A549 (cell line): ENCODE data around the gene TCEA3. TPM values are rescaled to one million over a fixed set of nuclear protein-coding genes. Genes with fewer than 3 reads are reported as not detected.

Source experiments
- ATAC-seq, 2 experiments: fragments of 200-7000 bp in 1 of 2; fragments of >200 bp in 1 of 2; cut with Nextera tagmentation in 1 of 2; cut with Tn5 transposase in 1 of 2; 3 replicates each; pipeline versions ENCODE4 v1.8.0 to v1.9.1; 2018 to 2020; ENCODE audit warnings: mild to moderate bottlenecking in 1 of 2, moderate library complexity in 1 of 2
- CTCF ChIA-PET: fragments of 300-600 bp; sonication (Branson Sonifier 250); formaldehyde crosslinking; extraction: SDS; loops from one replicate; lab custom pipeline; 2021; ENCODE audit warnings: antibody characterized with exemption, inconsistent platforms; lab: Yijun Ruan, JAX
- POLR2A ChIA-PET: fragments of 350-600 bp; formaldehyde crosslinking; extraction: SDS; loops from one replicate; lab custom pipeline; 2021; ENCODE audit warnings: antibody characterized with exemption, inconsistent platforms; lab: Yijun Ruan, JAX
- DNase-seq, 2 experiments: peaks; one replicate each; pipeline versions ENCODE4 v3.0.0 to v3.0.0-alpha.2; 2011 to 2016; ENCODE audit warnings: low read depth in 1 of 2, low spot score in 1 of 2
- FAIRE-seq: peaks from 2 replicates; lab custom pipeline; 2011; peaks lifted over from hg19 to GRCh38; lab: Jason Lieb, UNC
- H3K27ac ChIP-seq, 2 experiments: fragments of >200 bp; sonication (Bioruptor Twin); formaldehyde crosslinking; 3 replicates each; pipeline ENCODE4 v1.5.1; 2016 to 2017
- H3K4me1 ChIP-seq: fragments of >200 bp; sonication (Bioruptor Twin); formaldehyde crosslinking; 3 replicates; pipeline ENCODE4 v1.6.1; 2016
- H3K4me2 ChIP-seq: fragments of >200 bp; sonication (Bioruptor Twin); formaldehyde crosslinking; 3 replicates; pipeline ENCODE4 v1.6.1; 2016
- H3K4me3 ChIP-seq: fragments of >200 bp; sonication (Bioruptor Twin); formaldehyde crosslinking; 3 replicates; pipeline ENCODE4 v1.5.1; 2016
- H3K9me3 ChIP-seq: fragments of >200 bp; sonication (Bioruptor Twin); formaldehyde crosslinking; 3 replicates; pipeline ENCODE4 v1.6.1; 2016
- BHLHE40 ChIP-seq: IDR thresholded peaks from 2 replicates; pipeline ENCODE4 v1.6.1; 2012; ENCODE audit warnings: low read depth, low read length, inconsistent platforms
- CBX2 ChIP-seq: fragments of 200-600 bp; sonication (generic); IDR thresholded peaks from 2 replicates; pipeline ENCODE4 v1.6.1; 2016; ENCODE audit warnings: low read depth, mild to moderate bottlenecking, borderline replicate concordance
- CHD4 ChIP-seq: fragments of 200-600 bp; sonication (generic); IDR thresholded peaks from 2 replicates; pipeline ENCODE4 v1.6.1; 2016; ENCODE audit warnings: antibody characterized with exemption, mild to moderate bottlenecking, borderline replicate concordance
- EHF ChIP-seq: fragments of 250-450 bp; sonication (Bioruptor Pico); IDR thresholded peaks from 2 replicates; pipeline ENCODE4 v1.5.0; 2020; ENCODE audit warnings: mild to moderate bottlenecking
- EHMT2 ChIP-seq: fragments of 200-600 bp; sonication (generic); IDR thresholded peaks from 2 replicates; pipeline ENCODE4 v1.6.1; 2016; ENCODE audit warnings: antibody characterized with exemption, low read depth, mild to moderate bottlenecking, moderate library complexity
- EP300 ChIP-seq, 2 experiments: fragments of >200 bp; sonication (Bioruptor Twin); formaldehyde crosslinking; IDR thresholded peaks; 2 replicates in 1 of 2; 3 replicates in 1 of 2; pipeline ENCODE4 v1.6.1; 2016 to 2017
- ESRRA ChIP-seq: fragments of 150-350 bp; IDR thresholded peaks from 2 replicates; pipeline ENCODE4 v1.6.1; 2014; ENCODE audit warnings: mild to moderate bottlenecking, low read length, borderline replicate concordance
- HDAC2 ChIP-seq: fragments of 200-600 bp; sonication (generic); IDR thresholded peaks from 2 replicates; pipeline ENCODE4 v1.6.1; 2016
- HEYL ChIP-seq: fragments of 250-450 bp; sonication (Bioruptor Pico); IDR thresholded peaks from 2 replicates; pipeline ENCODE4 v1.8.0; 2021; ENCODE audit warnings: mild to moderate bottlenecking, moderate library complexity
- HOXA7 ChIP-seq: fragments of 250-450 bp; sonication (Bioruptor Pico); IDR thresholded peaks from 2 replicates; pipeline ENCODE4 v1.5.0; 2020; ENCODE audit warnings: mild to moderate bottlenecking, moderate library complexity
- HOXB13 ChIP-seq: fragments of 250-450 bp; sonication (Bioruptor Pico); IDR thresholded peaks from 2 replicates; pipeline ENCODE4 v1.5.0; 2020; ENCODE audit warnings: low read depth, mild to moderate bottlenecking, moderate library complexity
- JUNB ChIP-seq: fragments of >200 bp; sonication (Bioruptor Twin); formaldehyde crosslinking; IDR thresholded peaks from 2 replicates; pipeline ENCODE4 v1.6.1; 2016
- KDM1A ChIP-seq: fragments of 200-600 bp; sonication (generic); IDR thresholded peaks from 2 replicates; pipeline ENCODE4 v1.6.1; 2016; ENCODE audit warnings: low read depth, mild to moderate bottlenecking
- KDM5A ChIP-seq: fragments of 200-600 bp; sonication (generic); IDR thresholded peaks from 2 replicates; pipeline ENCODE4 v1.6.1; 2016; ENCODE audit warnings: antibody characterized with exemption, mild to moderate bottlenecking
- MYC ChIP-seq: IDR thresholded peaks from 2 replicates; pipeline ENCODE4 v1.6.1; 2012; ENCODE audit warnings: mild to moderate bottlenecking, inconsistent platforms, low read length, improper control_type of control experiment, borderline replicate concordance
- RCOR1 ChIP-seq: fragments of 150-350 bp; IDR thresholded peaks from 2 replicates; pipeline ENCODE4 v1.6.1; 2014; ENCODE audit warnings: antibody characterized with exemption, low read length, low read depth
- TP53 ChIP-seq: fragments of 250-450 bp; sonication (Bioruptor Pico); IDR thresholded peaks from 2 replicates; pipeline ENCODE4 v1.5.0; 2021; ENCODE audit warnings: mild to moderate bottlenecking, moderate library complexity
- ZFP36 ChIP-seq: fragments of 450-650 bp; IDR thresholded peaks from 2 replicates; pipeline ENCODE4 v1.6.1; 2014; ENCODE audit warnings: borderline replicate concordance; ENCODE audit not compliant: partially characterized antibody
- ZNF302 ChIP-seq: fragments of 250-450 bp; sonication (Bioruptor Pico); IDR thresholded peaks from 2 replicates; pipeline ENCODE4 v1.9.0; 2021; ENCODE audit warnings: inconsistent platforms, mild to moderate bottlenecking, moderate library complexity
- WGBS: methylation state at CpG from one replicate; pipeline ENCODE4 v1.1.6; 2017; ENCODE audit errors: missing lambda C conversion rate; 5-methylcytosine and 5-hydroxymethylcytosine counted together
- polyA plus RNA-seq, 4 experiments: library from polyadenylated mRNA; depleted of rRNA in 3 of 4; stranded (reverse); fragments of >200 nt; fragmentation: RNase III in 1 of 4; extraction: RNeasy Plus Mini Kit Qiagen cat#74134 plus additional on column Dnase treatment in 1 of 4; gene quantifications; 2 replicates in 3 of 4; 3 replicates in 1 of 4; pipeline ENCODE4 v1.2.3, GENCODE V29; 2011 to 2017
- TF ChIP-seq, protein P1 (sequence below): fragments of 150-350 bp; IDR thresholded peaks from 2 replicates; pipeline ENCODE4 v1.6.1; 2014; ENCODE audit warnings: low read depth, mild to moderate bottlenecking, low read length
- TF ChIP-seq, protein P2 (sequence below): fragments of >200 bp; sonication (Bioruptor Twin); formaldehyde crosslinking; IDR thresholded peaks from 2 replicates; pipeline ENCODE4 v1.6.1; 2016
- TF ChIP-seq, protein P3 (sequence below): IDR thresholded peaks from 2 replicates; pipeline ENCODE4 v1.6.1; 2012
- TF ChIP-seq, protein P4 (sequence below): IDR thresholded peaks from 2 replicates; pipeline ENCODE4 v1.6.1; 2012
- TF ChIP-seq, protein P5 (sequence below): fragments of 450-650 bp; IDR thresholded peaks from 2 replicates; pipeline ENCODE4 v1.6.1; 2014; ENCODE audit warnings: antibody characterized with exemption
- TF ChIP-seq, protein P6 (sequence below): IDR thresholded peaks from 2 replicates; pipeline ENCODE4 v1.6.1; 2012; ENCODE audit warnings: low read depth, borderline replicate concordance
- TF ChIP-seq, protein P7 (sequence below): fragments of 200-600 bp; sonication (generic); IDR thresholded peaks from 2 replicates; pipeline ENCODE4 v1.6.1; 2016; ENCODE audit warnings: antibody characterized with exemption, mild to moderate bottlenecking, moderate library complexity

Gene TCEA3
- polyA plus RNA-seq, 2 of the 4 experiments (the other 2 are of a cell fraction), result 0.58 TPM

DNA sequence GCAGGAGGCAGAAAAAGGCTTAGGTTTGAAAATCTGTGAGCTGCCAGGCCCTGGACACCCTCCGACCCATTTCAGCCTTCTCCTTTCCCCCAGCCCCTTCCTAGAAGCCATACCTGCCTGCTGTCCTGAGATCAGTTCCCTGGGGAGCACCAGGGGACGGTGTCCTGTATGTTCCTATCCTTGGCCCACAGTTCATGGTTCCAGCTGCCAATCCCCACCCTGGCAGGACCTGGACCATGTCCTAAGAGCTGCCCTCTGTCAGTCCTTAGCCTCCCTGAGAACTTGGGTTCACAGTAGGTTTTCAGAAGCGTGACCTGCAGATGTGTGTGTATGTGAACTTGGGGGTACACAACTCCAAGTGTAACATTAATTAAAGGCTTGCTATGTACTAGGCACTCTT is 3.8 kb downstream of the TCEA3 start:
- no peak for FAIRE-seq
- TF ChIP-seq KDM1A (no peak), BHLHE40 (no peak), HEYL (CRISPR knock-in tag) (no peak), HDAC2 (no peak), HOXA7 (CRISPR knock-in tag) (no peak), TP53 (no peak), ESRRA (no peak), JUNB (no peak), ZFP36 (no peak), MYC (no peak), CHD4 (no peak), CBX2 (no peak)
- TF ChIP-seq, protein P1, sequence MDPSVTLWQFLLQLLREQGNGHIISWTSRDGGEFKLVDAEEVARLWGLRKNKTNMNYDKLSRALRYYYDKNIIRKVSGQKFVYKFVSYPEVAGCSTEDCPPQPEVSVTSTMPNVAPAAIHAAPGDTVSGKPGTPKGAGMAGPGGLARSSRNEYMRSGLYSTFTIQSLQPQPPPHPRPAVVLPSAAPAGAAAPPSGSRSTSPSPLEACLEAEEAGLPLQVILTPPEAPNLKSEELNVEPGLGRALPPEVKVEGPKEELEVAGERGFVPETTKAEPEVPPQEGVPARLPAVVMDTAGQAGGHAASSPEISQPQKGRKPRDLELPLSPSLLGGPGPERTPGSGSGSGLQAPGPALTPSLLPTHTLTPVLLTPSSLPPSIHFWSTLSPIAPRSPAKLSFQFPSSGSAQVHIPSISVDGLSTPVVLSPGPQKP, result no peak
- TF ChIP-seq, protein P2, sequence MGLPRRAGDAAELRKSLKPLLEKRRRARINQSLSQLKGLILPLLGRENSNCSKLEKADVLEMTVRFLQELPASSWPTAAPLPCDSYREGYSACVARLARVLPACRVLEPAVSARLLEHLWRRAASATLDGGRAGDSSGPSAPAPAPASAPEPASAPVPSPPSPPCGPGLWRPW, result no peak
- TF ChIP-seq, protein P3, sequence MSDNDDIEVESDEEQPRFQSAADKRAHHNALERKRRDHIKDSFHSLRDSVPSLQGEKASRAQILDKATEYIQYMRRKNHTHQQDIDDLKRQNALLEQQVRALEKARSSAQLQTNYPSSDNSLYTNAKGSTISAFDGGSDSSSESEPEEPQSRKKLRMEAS, result no peak
- TF ChIP-seq, protein P4, sequence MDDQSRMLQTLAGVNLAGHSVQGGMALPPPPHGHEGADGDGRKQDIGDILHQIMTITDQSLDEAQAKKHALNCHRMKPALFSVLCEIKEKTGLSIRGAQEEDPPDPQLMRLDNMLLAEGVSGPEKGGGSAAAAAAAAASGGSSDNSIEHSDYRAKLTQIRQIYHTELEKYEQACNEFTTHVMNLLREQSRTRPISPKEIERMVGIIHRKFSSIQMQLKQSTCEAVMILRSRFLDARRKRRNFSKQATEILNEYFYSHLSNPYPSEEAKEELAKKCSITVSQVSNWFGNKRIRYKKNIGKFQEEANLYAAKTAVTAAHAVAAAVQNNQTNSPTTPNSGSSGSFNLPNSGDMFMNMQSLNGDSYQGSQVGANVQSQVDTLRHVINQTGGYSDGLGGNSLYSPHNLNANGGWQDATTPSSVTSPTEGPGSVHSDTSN, result no peak

DNA sequence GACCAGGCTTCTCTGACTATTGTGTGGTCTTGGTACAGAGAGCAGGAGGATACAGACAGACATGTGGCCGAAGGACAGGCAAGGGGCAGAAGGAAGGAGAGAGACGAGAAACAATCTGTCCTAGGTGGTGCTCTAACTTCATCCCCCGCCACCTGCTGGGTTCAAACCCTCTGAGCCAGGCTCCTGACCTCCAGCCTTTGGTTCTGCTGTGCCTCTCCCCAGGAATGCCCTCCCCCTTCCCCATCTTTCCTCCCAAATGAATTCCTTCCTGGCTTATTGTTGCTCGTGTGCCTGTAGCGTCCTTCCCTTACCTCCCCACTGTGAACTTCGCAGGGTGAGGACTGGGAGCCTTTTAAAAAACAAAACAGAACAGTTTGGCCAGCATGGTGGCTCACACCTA is 5.4 kb downstream of the TCEA3 start:
- H3K9me3 ChIP-seq, result no peaks in the 10 kb centered on the region
- CTCF ChIA-PET, result interaction anchor here (4.4 kb wide), 1 partner anchor 15 kb away, joined by 21 read pairs; no protein-coding TSS in a partner anchor
- H3K4me3 ChIP-seq, result no peak overlapping the region
- 80% methylated on average over 6 of the region's 6 CpGs for WGBS
- TF ChIP-seq, protein P5, sequence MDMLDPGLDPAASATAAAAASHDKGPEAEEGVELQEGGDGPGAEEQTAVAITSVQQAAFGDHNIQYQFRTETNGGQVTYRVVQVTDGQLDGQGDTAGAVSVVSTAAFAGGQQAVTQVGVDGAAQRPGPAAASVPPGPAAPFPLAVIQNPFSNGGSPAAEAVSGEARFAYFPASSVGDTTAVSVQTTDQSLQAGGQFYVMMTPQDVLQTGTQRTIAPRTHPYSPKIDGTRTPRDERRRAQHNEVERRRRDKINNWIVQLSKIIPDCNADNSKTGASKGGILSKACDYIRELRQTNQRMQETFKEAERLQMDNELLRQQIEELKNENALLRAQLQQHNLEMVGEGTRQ, result no peak
- TF ChIP-seq MYC (no peak), JUNB (no peak), EHF (CRISPR knock-in tag) (no peak), HOXB13 (CRISPR knock-in tag) (no peak), HEYL (CRISPR knock-in tag) (no peak), KDM5A (no peak), EP300 (IDR thresholded peaks at IDR 0.05) (no peak), RCOR1 (no peak), EHMT2 (no peak), ESRRA (no peak), HOXA7 (CRISPR knock-in tag) (no peak), ZNF302 (CRISPR knock-in tag) (no peak), BHLHE40 (no peak)
- TF ChIP-seq, protein P6, sequence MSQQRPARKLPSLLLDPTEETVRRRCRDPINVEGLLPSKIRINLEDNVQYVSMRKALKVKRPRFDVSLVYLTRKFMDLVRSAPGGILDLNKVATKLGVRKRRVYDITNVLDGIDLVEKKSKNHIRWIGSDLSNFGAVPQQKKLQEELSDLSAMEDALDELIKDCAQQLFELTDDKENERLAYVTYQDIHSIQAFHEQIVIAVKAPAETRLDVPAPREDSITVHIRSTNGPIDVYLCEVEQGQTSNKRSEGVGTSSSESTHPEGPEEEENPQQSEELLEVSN, result no peak
- TF ChIP-seq, protein P7, sequence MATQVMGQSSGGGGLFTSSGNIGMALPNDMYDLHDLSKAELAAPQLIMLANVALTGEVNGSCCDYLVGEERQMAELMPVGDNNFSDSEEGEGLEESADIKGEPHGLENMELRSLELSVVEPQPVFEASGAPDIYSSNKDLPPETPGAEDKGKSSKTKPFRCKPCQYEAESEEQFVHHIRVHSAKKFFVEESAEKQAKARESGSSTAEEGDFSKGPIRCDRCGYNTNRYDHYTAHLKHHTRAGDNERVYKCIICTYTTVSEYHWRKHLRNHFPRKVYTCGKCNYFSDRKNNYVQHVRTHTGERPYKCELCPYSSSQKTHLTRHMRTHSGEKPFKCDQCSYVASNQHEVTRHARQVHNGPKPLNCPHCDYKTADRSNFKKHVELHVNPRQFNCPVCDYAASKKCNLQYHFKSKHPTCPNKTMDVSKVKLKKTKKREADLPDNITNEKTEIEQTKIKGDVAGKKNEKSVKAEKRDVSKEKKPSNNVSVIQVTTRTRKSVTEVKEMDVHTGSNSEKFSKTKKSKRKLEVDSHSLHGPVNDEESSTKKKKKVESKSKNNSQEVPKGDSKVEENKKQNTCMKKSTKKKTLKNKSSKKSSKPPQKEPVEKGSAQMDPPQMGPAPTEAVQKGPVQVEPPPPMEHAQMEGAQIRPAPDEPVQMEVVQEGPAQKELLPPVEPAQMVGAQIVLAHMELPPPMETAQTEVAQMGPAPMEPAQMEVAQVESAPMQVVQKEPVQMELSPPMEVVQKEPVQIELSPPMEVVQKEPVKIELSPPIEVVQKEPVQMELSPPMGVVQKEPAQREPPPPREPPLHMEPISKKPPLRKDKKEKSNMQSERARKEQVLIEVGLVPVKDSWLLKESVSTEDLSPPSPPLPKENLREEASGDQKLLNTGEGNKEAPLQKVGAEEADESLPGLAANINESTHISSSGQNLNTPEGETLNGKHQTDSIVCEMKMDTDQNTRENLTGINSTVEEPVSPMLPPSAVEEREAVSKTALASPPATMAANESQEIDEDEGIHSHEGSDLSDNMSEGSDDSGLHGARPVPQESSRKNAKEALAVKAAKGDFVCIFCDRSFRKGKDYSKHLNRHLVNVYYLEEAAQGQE, result no peak
- TF ChIP-seq, protein P3, result no peak
- no peak overlapping the region for H3K4me2 ChIP-seq
- DNase-seq (no peak), FAIRE-seq (no peak), ATAC-seq (no peak)
- no peaks in the 10 kb centered on the region for H3K4me1 ChIP-seq
- H3K27ac ChIP-seq, result no peak overlapping the region
- POLR2A ChIA-PET, result no interaction called here

More for the DNA sequence above, 3.8 kb downstream of the TCEA3 start:
- H3K4me3 ChIP-seq, result no peak overlapping the region
- ATAC-seq (no peak), DNase-seq (no peak)
- H3K4me2 ChIP-seq, result no peak overlapping the region
- POLR2A ChIA-PET, result no interaction called here
- H3K27ac ChIP-seq, result no peak overlapping the region
- CTCF ChIA-PET, result interaction anchor here (4.4 kb wide), 1 partner anchor 17 kb away, joined by 21 read pairs; no protein-coding TSS in a partner anchor
- 87% methylated on average over 3 of the region's 3 CpGs for WGBS
- H3K9me3 ChIP-seq, result no peaks in the 10 kb centered on the region
- no peaks in the 10 kb centered on the region for H3K4me1 ChIP-seq
